Hepatocyte (in vitro differentiated cells): ENCODE results near the gene EEPD1. TPM values are rescaled to one million over a fixed set of nuclear protein-coding genes. Genes with fewer than 3 reads are reported as not detected.

ENCODE experiments used
- DNase-seq: peaks from one replicate; pipeline ENCODE4 v3.0.0-alpha.2; 2016; ENCODE audit warnings: low spot score
- H2AFZ ChIP-seq: fragments of 200-600 bp; sonication (generic); 2 replicates; pipeline ENCODE4 v1.6.0; 2016; ENCODE audit warnings: antibody characterized with exemption, mild to moderate bottlenecking
- H3K27ac ChIP-seq: fragments of 200-600 bp; sonication (generic); 2 replicates; pipeline ENCODE4 v1.5.1; 2016; ENCODE audit warnings: mild to moderate bottlenecking
- H3K27me3 ChIP-seq: fragments of 200-600 bp; sonication (generic); 2 replicates; pipeline ENCODE4 v1.6.1; 2016
- H3K36me3 ChIP-seq: fragments of 200-600 bp; sonication (generic); replicated peaks from 2 replicates; pipeline ENCODE4 v1.5.1; 2016; ENCODE audit warnings: low read depth; ENCODE audit not compliant: insufficient read depth
- H3K4me1 ChIP-seq: fragments of 200-600 bp; sonication (generic); 2 replicates; pipeline ENCODE4 v1.5.1; 2016; ENCODE audit warnings: mild to moderate bottlenecking, moderate library complexity; ENCODE audit not compliant: insufficient read depth
- H3K4me2 ChIP-seq: fragments of 200-600 bp; sonication (generic); 2 replicates; pipeline ENCODE4 v1.6.0; 2016
- H3K4me3 ChIP-seq: fragments of 200-600 bp; sonication (generic); 2 replicates; pipeline ENCODE4 v1.5.1; 2016; ENCODE audit warnings: mild to moderate bottlenecking
- H3K79me2 ChIP-seq: fragments of 200-600 bp; sonication (generic); 2 replicates; pipeline ENCODE4 v1.6.0; 2017; ENCODE audit warnings: mild to moderate bottlenecking
- H3K9me2 ChIP-seq: fragments of 200-600 bp; sonication (generic); replicated peaks from 2 replicates; pipeline ENCODE4 v1.6.0; 2017; ENCODE audit warnings: mild to moderate bottlenecking; ENCODE audit not compliant: insufficient read depth
- H3K9me3 ChIP-seq: fragments of 200-600 bp; sonication (generic); 2 replicates; pipeline ENCODE4 v1.5.1; 2016; ENCODE audit warnings: low read depth, mild to moderate bottlenecking
- H4K20me1 ChIP-seq: fragments of 200-600 bp; sonication (generic); 2 replicates; pipeline ENCODE4 v1.6.0; 2016; ENCODE audit warnings: mild to moderate bottlenecking; ENCODE audit not compliant: insufficient read depth, poor library complexity, severe bottlenecking
- CTCF ChIP-seq: fragments of 200-600 bp; sonication (generic); IDR thresholded peaks from 2 replicates; pipeline ENCODE4 v1.5.1; 2016; ENCODE audit warnings: antibody characterized with exemption, mild to moderate bottlenecking; ENCODE audit not compliant: poor library complexity
- EZH2 ChIP-seq: fragments of 200-600 bp; sonication (generic); IDR thresholded peaks from 2 replicates; pipeline ENCODE4 v1.6.1; 2016; ENCODE audit warnings: antibody characterized with exemption, mild to moderate bottlenecking, borderline replicate concordance
- EZH2phosphoT487 ChIP-seq: fragments of 200-600 bp; sonication (generic); IDR thresholded peaks from one replicate; pipeline ENCODE4 v1.6.1; 2018; ENCODE audit warnings: antibody characterized with exemption, mild to moderate bottlenecking, low read depth, moderate library complexity; ENCODE audit not compliant: unreplicated experiment, severe bottlenecking
- WGBS: methylation state at CpG from one replicate; pipeline ENCODE4 v1.1.6; 2016; ENCODE audit warnings: low lambda C conversion rate; ENCODE audit errors: missing lambda C conversion rate; 5-methylcytosine and 5-hydroxymethylcytosine counted together
- polyA plus RNA-seq: library from polyadenylated mRNA; unstranded; fragments of >200 nt; fragmentation: Nextera tagmentation; extraction: Ambion mirVana; gene quantifications from 2 replicates; pipeline ENCODE4 v1.2.1, GENCODE V29; 2016
- total RNA-seq: library from RNA; depleted of rRNA; stranded (reverse); fragments of >200 nt; gene quantifications from 2 replicates; pipeline ENCODE4 v1.2.3, GENCODE V29; 2014

Gene EEPD1
- total and polyA plus RNA-seq, 2 experiments from 2014 or later = 7.7 to 14.2 TPM

- Histone ChIP-seq H3K4me2 (no peak overlapping the region), H3K9me2 (no peaks in the 10 kb centered on the region), H3K4me3 (no peak overlapping the region), H2AFZ (no peak overlapping the region), H3K4me1 (no peaks in the 10 kb centered on the region), H3K9me3 (no peaks in the 10 kb centered on the region), H3K27ac (no peak overlapping the region), H3K27me3 (no peaks in the 10 kb centered on the region), H4K20me1 (no peaks in the 10 kb centered on the region), H3K36me3 (no peaks in the 10 kb centered on the region), H3K79me2 (no peaks in the 10 kb centered on the region)
- DNase-seq = no peak
- no peak for TF ChIP-seq CTCF
- no peak for TF ChIP-seq EZH2phosphoT487
- TF ChIP-seq EZH2 = no peak
- 92% methylated on average over 2 of the region's 2 CpGs for WGBS
These were observed 161.4 kb downstream of the EEPD1 start for GRCh38 chr7:36314491-36314890.

- Histone ChIP-seq H3K27me3 (no peaks in the 10 kb centered on the region), H3K36me3 (no peaks in the 10 kb centered on the region), H3K4me1 (no peaks in the 10 kb centered on the region), H3K4me2 (no peak overlapping the region), H3K4me3 (no peak overlapping the region), H3K79me2 (no peaks in the 10 kb centered on the region), H3K9me2 (no peaks in the 10 kb centered on the region), H4K20me1 (no peaks in the 10 kb centered on the region), H2AFZ (no peak overlapping the region), H3K27ac (no peak overlapping the region), H3K9me3 (no peaks in the 10 kb centered on the region)
- 72% methylated on average over 9 of the region's 9 CpGs for WGBS
- DNase-seq = no peak
- TF ChIP-seq CTCF (no peak), EZH2phosphoT487 (no peak)
These were observed 162.4 kb downstream of the EEPD1 start for GRCh38 chr7:36315309-36315944.

- Histone ChIP-seq H3K79me2 (no peaks in the 10 kb centered on the region), H3K9me2 (no peaks in the 10 kb centered on the region), H3K4me2 (no peak overlapping the region), H3K4me3 (no peak overlapping the region), H3K9me3 (no peaks in the 10 kb centered on the region), H3K27ac (no peak overlapping the region), H3K36me3 (no peaks in the 10 kb centered on the region), H3K27me3 (no peaks in the 10 kb centered on the region), H3K4me1 (no peaks in the 10 kb centered on the region), H2AFZ (no peak overlapping the region), H4K20me1 (no peaks in the 10 kb centered on the region)
- TF ChIP-seq EZH2phosphoT487 = no peak
- no peak for TF ChIP-seq EZH2
- no peak for TF ChIP-seq CTCF
- DNase-seq = no peak
- 87% methylated on average over 7 of the region's 7 CpGs for WGBS
These were observed 163.3 kb downstream of the EEPD1 start for GRCh38 chr7:36316319-36316718.
